ENCODE results near the gene MGAT4B.
A peak's percentile ranks its signal among the peaks of the same experiment; 100 is the strongest.

Gene MGAT4B

GRCh38 chr5:179825655-179826182 is 19.1 kb upstream of the MGAT4B start:
- DNase-seq = peak; percentile 25

DNA sequence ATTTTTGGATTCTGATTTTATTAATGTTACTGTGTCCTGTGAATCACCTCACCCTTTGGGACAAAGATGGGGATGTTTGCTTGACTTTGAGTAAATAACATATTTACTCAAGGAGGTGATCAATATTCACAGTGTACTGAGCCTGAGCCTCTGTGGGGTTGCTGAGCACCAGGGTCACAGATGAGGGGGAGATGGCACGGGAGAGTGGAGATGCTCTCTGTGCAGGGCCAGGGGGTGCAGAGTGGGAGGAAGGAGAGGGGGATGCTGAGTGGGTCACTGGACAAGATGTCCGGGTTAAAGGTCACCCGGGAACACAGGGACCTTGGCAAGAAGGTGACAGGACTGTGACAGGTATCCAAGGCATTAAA is 18.1 kb upstream of the MGAT4B start:
- DNase-seq = no peak

DNA sequence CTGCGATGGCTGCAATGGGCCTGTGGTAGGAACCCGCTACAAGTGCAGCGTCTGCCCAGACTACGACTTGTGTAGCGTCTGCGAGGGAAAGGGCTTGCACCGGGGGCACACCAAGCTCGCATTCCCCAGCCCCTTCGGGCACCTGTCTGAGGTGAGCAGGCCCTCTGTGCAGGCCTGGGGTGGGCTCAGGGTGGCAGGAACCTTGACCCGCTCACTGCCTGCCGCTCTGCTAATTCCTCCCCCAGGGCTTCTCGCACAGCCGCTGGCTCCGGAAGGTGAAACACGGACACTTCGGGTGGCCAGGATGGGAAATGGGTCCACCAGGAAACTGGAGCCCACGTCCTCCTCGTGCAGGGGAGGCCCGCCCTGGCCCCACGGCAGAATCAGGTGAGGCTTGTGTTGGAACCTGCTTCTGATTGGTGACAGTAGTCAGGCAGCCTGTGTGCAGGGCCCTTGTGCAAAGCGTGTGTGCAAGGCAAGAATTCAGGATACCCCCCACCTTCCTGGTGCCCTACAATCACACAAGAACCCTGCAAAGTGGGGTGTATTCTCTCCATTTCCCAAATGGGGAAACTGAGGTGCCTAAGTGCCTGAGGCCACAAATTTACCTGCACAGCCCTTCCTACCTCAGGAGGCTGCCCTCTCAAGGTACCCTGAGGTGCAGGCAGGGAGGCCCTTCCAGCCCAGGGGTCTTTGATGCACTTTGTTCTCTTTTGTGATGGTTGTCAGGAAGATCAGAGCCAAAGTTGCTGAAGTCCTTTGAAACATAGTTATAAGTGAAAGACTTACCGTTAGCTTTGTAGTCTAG is 17.5 kb upstream of the MGAT4B start:
- no peak for DNase-seq

DNA sequence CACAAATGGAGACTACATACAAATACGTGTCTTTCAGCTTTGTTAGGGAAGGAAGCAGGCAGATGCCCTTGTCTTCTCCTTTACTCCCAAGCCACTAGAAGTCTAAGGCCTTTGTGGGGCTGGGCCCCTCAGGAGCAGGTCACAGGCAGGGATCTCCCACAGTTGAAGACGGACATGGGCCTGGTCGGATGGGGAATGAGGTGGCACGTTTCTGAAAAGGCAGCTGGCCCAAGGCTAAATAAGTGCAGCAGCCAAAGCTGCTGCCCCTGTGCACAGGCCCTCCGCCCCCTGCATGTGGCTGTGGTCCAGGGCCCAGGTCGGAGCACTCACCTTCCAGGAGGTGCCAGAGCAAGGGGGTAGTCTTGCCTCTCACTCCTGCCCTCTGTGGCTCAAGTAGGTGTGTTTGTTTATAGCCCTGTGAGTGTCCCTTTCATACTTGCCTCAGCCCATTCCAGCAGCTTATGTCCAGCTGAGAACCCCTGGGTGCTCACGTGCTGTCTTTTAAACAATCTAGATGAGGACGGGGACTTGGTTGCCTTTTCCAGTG is 15.9 kb upstream of the MGAT4B start:
- DNase-seq = no peak

- DNase-seq = no peak
Observed at GRCh38 chr5:179822059-179822432, 15.4 kb upstream of the MGAT4B start.

GRCh38 chr5:179821298-179822058 is 14.8 kb upstream of the MGAT4B start:
- peak; percentile 94 for DNase-seq

DNA sequence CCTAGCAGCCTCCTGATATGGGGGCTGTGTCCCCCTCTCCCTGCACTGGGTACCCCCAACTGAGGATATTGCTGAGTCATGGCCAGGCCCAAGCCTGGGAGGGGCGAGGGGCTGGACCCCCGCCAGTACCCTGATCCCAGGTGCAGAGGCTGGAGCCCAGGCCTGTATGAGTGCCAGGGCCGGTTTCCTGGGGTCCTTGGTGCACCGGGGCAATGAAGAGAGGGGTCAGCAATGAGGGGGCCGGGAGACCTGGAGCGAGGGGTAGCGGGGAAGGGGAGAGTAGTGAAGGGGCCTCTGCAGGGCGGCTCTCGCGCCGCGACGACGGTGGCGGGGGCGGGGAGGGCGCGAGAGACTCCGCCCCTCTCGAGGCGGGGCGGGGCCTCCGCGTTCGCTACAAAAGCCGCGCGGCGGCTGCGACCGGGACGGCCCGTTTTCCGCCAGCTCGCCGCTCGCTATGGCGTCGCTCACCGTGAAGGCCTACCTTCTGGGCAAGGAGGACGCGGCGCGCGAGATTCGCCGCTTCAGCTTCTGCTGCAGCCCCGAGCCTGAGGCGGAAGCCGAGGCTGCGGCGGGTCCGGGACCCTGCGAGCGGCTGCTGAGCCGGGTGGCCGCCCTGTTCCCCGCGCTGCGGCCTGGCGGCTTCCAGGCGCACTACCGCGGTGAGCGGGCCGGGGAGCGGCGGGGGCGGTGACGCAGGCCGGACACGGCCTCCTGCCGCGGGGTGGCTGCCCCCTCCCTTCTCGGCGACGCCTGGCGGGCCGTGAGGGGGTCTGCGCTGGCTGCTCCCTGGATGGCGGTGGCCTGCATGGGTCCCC is 14.0 kb upstream of the MGAT4B start, which contains the start of gene SQSTM1:
TSS of gene SQSTM1 (plus strand) at position 423 of the 815 bp plus-strand sequence. CDS start at position 455, 32 bp downstream.
- peak; percentile 90 for DNase-seq

- DNase-seq = peak; percentile 67
Observed at GRCh38 chr5:179820127-179820482, 13.4 kb upstream of the MGAT4B start.

DNA sequence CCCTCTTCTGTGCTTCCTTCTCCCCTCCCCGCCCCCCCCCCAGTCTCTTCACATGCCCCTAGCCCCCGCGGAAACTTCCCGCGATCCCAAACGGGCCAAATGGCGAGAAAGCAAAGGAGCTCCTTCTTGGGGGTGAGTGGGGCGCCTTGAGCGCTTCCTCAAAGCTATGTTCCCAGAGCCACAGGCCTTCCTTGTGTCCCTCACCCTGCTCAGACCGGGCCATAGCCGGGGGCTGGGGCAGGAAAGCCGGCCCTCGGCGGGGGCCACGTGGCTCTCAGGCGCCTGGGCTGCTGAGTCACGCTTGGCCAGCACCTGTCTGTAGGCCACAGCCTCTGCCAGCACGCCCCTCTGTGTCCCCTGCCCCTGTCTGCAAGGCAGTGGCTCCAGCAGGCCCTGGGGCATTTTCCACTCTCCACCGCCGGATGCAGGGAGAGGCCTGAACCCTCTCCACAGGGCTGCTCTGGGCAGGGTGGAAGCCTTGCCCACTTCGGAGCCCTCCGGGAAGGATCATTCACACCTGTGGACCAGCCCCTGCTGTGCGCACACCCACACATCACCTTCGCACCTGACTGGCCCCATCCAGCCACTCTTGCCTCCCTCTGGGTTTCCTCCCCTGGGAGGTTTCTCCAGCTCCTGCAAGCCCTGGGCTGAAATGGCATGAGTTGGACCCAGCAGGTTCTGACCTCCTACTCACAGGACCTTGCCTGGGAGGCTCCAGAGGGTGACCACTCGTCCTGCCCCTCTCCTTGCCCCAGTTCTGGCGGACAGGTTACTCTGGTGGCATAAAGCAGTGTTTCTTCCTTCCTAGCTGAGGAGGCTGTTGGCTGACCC is 12.8 kb upstream of the MGAT4B start:
- DNase-seq = peak; percentile 96

DNA sequence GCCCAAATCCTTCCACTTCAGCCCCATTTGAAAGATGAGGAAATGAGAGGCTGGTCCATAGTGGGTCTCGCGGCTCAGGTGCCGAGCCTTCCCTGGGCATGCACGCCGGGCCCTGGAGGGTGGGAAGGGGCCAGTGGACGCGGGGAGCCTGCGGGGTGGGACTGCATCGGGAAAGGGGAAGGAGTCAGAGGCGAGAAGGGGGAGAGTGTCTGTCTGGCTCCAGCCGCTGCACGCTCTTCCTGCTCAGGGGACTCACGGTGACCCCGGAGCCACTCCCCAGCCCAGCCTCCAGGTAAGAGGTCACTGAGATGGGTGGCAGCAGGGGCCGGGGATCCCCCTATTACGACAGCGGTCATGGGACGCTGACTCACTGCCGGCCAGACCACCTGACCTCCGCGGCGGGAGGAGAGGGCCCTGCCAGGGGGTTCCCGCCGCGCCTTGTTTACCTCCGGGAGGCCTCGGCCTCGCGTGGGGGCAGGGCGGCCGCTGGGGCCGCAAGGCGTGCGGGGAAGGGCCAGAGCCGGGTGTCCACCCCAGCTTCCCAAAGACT is 12.2 kb upstream of the MGAT4B start:
- DNase-seq = peak; percentile 93

DNA sequence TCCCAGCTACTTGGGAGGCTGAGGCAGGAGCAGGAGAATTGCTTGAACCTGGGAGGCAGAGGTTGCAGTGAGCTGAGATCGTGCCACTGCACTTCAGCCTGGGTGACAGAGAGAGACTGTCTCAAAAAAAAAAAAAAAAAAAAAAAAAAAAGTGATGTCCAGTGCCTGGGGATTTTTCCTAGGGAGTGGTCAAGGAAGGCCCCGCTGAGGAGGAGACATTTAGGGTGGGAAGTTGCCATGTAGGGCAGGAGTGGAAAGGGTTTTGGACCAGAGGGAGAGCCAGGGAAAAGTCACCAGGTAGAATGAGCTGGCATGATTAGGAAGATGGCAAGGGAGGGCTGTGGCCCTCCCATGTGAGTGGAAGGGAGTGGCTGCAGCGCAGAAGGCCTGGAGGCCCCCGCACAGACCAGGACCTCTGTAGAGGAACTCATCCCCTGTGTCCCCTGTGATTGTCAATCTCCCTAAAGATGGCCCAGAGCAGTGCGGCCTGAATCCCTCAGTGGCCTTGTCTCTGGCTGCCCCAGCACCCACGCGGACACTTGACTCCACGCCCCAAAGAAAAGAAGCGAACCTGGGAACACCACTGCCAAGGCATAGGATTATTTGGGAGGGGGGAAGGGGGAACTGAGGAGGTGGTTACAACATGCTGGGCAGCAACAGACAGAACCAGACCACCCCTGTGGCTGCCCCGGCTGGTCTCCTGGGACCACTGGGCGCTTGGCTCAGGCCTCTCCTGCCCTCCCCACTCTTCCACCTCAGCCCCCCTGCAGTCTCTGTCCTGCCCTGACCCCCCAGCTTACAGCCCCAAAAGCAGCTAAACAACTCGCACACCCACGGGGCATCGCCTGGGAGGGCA is 11.5 kb upstream of the MGAT4B start:
- DNase-seq = peak; percentile 43

DNA sequence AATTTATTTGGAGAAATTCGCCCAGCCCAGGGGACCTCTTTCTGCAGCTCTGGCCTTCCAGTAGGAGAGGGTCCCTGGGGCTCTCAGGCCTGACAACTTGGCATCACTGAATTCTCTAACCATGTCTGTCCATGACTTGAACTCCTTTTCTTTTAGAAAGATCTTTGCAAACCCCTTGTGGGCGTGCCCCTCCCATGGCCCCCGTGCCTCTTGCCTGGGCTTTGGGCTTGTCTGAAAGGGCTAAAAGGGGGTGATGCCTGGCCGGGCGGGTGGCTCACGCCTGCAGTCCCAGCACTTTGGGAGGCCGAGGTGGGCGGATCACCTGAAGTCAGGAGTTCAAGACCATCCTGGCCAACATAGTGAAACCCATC is 10.8 kb upstream of the MGAT4B start:
- DNase-seq = no peak

DNA sequence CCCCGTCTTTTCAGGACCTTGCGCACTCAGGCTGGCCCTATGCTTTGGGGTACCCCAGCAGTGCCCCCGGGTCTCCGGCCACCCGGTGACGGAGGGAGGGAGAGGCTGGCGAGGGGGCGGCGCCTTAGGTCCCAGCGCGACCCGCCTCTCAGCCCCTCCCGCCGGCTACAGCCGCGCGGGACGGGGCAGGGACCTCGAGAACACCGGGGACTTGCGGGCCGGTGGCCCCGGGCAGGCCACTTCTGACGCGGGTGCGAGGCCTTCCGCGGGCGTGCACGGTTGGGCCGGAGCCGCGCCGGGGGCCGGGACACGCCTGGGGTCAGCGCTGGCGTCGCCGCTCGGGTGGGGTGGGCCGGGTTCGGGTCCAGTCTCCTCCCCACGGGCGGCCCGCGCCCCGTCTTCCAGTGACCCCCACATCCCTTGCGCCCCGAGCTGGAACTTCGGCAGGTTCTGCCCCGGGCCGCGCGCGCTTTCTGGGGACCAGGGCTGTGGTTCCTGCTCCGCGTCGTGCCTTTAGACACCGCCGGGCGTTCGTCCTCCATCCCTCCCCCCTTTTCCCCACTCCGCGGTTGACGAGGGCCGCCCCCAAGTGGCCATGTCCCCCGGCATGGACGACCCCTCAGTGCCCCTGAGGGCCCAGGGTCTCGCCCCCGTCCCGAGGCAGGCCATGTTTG is 10.3 kb upstream of the MGAT4B start:
- no peak for DNase-seq

DNA sequence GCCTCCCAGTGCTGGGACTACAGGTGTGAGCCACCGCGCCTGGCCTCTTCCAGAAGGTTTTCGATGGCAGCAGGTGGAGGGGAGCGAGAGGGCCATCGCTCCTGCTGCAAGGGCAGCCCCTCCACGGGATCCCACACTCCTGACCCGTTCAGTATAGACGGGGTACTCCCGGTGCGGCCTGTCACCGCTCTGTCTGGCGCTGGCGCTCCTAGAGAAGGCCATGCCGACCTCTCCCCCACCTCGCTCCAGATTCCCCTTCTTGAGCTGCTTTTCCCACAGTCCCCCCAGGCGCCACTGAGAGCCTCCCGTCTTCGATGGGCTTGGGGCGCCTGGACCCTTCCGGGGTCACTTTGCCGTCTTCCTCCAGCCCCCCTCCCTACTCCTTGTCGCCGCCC is 9.7 kb upstream of the MGAT4B start:
- no peak for DNase-seq

GRCh38 chr5:179815491-179816249 is 9.0 kb upstream of the MGAT4B start:
- no peak for DNase-seq

GRCh38 chr5:179814090-179814489 is 7.4 kb upstream of the MGAT4B start:
- DNase-seq = no peak

DNA sequence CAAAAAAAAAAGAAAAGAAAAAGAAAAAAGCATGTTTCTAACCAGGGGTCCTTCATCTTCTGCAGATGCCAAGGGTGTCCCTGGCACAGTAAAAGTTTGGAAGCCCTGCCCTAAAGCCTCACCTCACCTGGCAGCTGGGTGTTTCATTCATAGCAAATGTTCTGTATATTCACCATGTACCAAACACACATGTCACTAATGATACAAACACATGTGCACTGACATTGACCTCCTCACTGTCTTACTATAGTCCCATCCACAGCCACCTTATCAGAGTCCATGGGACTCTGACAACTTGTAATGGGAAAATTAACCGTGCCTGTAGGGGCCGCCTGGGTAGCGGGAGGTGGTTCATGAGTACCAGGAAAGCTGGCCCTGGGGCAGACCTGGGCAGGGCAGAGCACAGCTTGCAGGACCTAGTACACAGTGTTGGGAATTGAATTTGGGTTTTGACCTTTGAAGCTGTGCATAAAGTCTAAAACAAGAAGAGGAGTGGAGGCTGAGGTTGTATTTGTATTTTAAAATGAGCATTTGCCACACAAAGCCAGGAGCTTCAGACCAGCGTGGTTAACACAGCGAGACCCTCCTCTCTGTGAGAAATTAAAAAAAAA is 6.4 kb upstream of the MGAT4B start:
- no peak for DNase-seq

- DNase-seq = no peak
Observed at GRCh38 chr5:179812135-179812825, 5.6 kb upstream of the MGAT4B start.
